Measurements from ENCODE around the gene MCOLN1. TPM values are rescaled to one million over a fixed set of nuclear protein-coding genes. Genes with fewer than 3 reads are reported as not detected.
A peak's percentile ranks its signal among the peaks of the same experiment; 100 is the strongest.

The MCOLN1 gene
- polyA plus RNA-seq, 1 of the 3 experiments (the other 2 are of a cell fraction): 28.4 TPM

DNA sequence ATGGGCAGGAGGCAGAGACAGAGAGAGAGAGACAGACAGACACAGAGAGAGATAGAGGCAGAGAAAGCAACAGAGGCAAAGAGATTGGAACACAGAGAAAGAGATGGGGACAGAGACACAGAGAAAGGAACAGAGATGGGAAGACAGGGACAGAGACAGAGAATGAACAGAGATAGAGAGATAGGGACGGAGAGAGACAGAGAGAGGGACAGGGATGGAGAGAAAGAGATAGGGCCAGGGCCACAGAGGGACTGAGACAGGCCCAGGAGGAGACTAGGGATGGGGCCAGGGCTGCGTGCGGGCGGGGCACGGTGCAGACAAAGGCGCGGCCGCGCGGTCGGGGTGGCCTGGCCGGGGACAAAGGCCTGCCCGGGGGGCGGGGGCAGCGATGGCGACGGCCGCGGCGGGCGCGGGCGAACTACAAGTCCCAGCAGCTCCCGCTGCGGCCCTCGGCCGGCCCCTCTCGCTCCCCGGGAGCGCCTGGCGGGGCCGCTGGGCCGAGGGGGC, 6.7 kb upstream of the MCOLN1 start, which contains the start of gene ZNF358:
Gene ZNF358, plus strand, starts transcription at position 459 of the 507 bp plus-strand sequence. CDS start 3,140 bp downstream, outside the sequence.
- WGBS (ENCODE audit: low lambda C conversion rate): 17% methylated on average over 5 of the region's 33 CpGs
- TF ChIP-seq POLR2AphosphoS5 (IDR thresholded peaks at IDR 0.05; ENCODE audit: low read depth, low read length) (peak; percentile 61; the same call in 1 of the 2 replicates), CHD2 (IDR thresholded peaks at IDR 0.05; ENCODE audit: low read length, partially characterized antibody) (peak; percentile 62), RAD21 (IDR thresholded peaks at IDR 0.05; ENCODE audit: low read length) (0 out of 2 replicates have a peak, but pooled peaks have one; percentile 4), MXI1 (IDR thresholded peaks at IDR 0.05; ENCODE audit: low read depth, low read length) (peak; percentile 37; the same call in 1 of the 2 replicates), YY1 (IDR thresholded peaks at IDR 0.05; ENCODE audit: low read depth) (peak; percentile 62; the same call in 1 of the 2 replicates), NFIC (IDR thresholded peaks at IDR 0.05; ENCODE audit: borderline replicate concordance) (no peak)
- Histone ChIP-seq H4K20me1 (ENCODE audit: insufficient read depth) (no peaks in the 10 kb centered on the region), H3K9me2 (no peaks in the 10 kb centered on the region), H2AFZ (ENCODE audit: low read depth) (peak within 1 kb of the TSS; percentile 97), H3K9me3 (no peaks in the 10 kb centered on the region), H3K27ac (ENCODE audit: low read depth in 2 of 2, low read length in 1 of 2) (peak within 1 kb of the TSS; percentile 56 to 80), H3K4me3 (ENCODE audit: low read depth in 2 of 2, low read length in 1 of 2) (peak within 1 kb of the TSS; percentile 68 to 69), H3K4me2 (peak within 1 kb of the TSS; percentile 97), H3K36me3 (replicated peaks in 1 of 2; ENCODE audit: control insufficient read depth in 1 of 2, insufficient read depth in 2 of 2, low read length in 1 of 2) (peaks cover 0 to 7% of the 10 kb centered on the region in 2 experiments), H3K79me2 (ENCODE audit: insufficient read depth) (peaks cover 24% of the 10 kb centered on the region), H3F3A (replicated peaks; ENCODE audit: insufficient read depth) (no peaks in the 10 kb centered on the region), H3K4me1 (ENCODE audit: control insufficient read depth in 1 of 2, insufficient read depth in 2 of 2, low read depth in 1 of 2, low read length in 1 of 2) (peaks cover 4 to 24% of the 10 kb centered on the region in 2 experiments; a peak in 2 of 4 replicates), H3K9ac (peak within 1 kb of the TSS; percentile 93), H3K27me3 (ENCODE audit: insufficient read depth) (no peaks in the 10 kb centered on the region)
- DNase-seq: peak; percentile 98
- ChIA-PET POLR2A (interaction anchor here (0.6 to 2.5 kb wide), 6 partner anchors 9 to 33 kb away, joined by 3 to 7 read pairs (median 5); partner anchors contain the start of gene PNPLA6), CTCF (interaction anchor here (0.6 to 1.2 kb wide), 3 partner anchors 20 to 533 kb away, joined by 3 to 5 read pairs (median 3); partner anchors contain the start of gene PNPLA6)

DNA sequence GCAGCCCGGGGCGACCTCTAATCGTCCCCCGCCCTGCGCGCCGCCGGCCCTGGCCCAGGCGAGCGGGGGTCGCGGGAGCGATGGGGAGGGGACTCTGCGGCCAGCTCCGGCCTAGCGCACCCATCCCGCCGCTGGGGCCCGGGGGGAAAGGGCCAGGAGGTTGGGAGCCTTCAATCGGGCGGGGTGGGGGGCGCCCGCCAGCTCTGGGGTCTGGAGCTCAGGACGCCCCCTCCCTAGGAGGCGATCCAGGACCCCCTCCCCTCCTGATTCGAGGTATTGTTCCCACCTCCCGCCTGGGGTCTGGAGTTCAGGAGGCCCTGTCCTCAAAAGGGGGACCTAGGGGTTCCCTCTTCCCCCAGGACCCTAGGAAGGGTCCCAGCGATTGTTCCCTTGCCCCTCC, 6.1 kb upstream of the MCOLN1 start:
- H2AFZ ChIP-seq (ENCODE audit: low read depth): no peak overlapping the region; the same call in 1 of the 2 replicates

More for the DNA sequence above, 6.1 kb upstream of the MCOLN1 start:
- H3K4me2 ChIP-seq: peak overlapping the region; percentile 97
- H3K9ac ChIP-seq: peak overlapping the region; percentile 93
- no peak for TF ChIP-seq EZH2phosphoT487 (IDR thresholded peaks at IDR 0.05; ENCODE audit: borderline replicate concordance, low read depth)
- no peak for TF ChIP-seq CHD2 (IDR thresholded peaks at IDR 0.05; ENCODE audit: low read length, partially characterized antibody)
- no peak for TF ChIP-seq RCOR1 (IDR thresholded peaks at IDR 0.05; ENCODE audit: low read length)
- TF ChIP-seq MEF2A (IDR thresholded peaks at IDR 0.05; ENCODE audit: borderline replicate concordance, low read depth): no peak
- no peak for TF ChIP-seq USF1 (IDR thresholded peaks at IDR 0.05; ENCODE audit: borderline replicate concordance, low read depth)
- no peak for TF ChIP-seq RFX5 (IDR thresholded peaks at IDR 0.05; ENCODE audit: low read length)
- H3K79me2 ChIP-seq (ENCODE audit: insufficient read depth): peaks cover 24% of the 10 kb centered on the region
- H3K27ac ChIP-seq (ENCODE audit: low read depth in 2 of 2, low read length in 1 of 2): peak overlapping the region; percentile 40 to 80
- no peaks in the 10 kb centered on the region for H4K20me1 ChIP-seq (ENCODE audit: insufficient read depth)
- DNase-seq: no peak
- peaks cover 4 to 24% of the 10 kb centered on the region in 2 experiments; a peak in 2 of 4 replicates for H3K4me1 ChIP-seq (ENCODE audit: control insufficient read depth in 1 of 2, insufficient read depth in 2 of 2, low read depth in 1 of 2, low read length in 1 of 2)
- no peaks in the 10 kb centered on the region for H3K9me2 ChIP-seq
- 17% methylated on average over 1 of the region's 28 CpGs for WGBS (ENCODE audit: low lambda C conversion rate)
- H3F3A ChIP-seq (replicated peaks; ENCODE audit: insufficient read depth): peaks cover 6% of the 10 kb centered on the region
- H3K36me3 ChIP-seq (replicated peaks in 1 of 2; ENCODE audit: control insufficient read depth in 1 of 2, insufficient read depth in 2 of 2, low read length in 1 of 2): peaks cover 0 to 8% of the 10 kb centered on the region in 2 experiments
- no peaks in the 10 kb centered on the region for H3K9me3 ChIP-seq
- POLR2A ChIA-PET: interaction anchor here (0.9 to 2.5 kb wide), 6 partner anchors 10 to 33 kb away, joined by 3 to 7 read pairs (median 5); partner anchors contain the start of gene PNPLA6
- CTCF ChIA-PET: interaction anchor here (0.6 to 1.3 kb wide), 6 partner anchors 10 to 533 kb away, joined by 3 to 5 read pairs (median 4); partner anchors contain the start of gene PNPLA6
- H3K4me3 ChIP-seq (ENCODE audit: low read depth in 2 of 2, low read length in 1 of 2): peak overlapping the region; percentile 68 to 69
- no peaks in the 10 kb centered on the region for H3K27me3 ChIP-seq (ENCODE audit: insufficient read depth)

Measured in SK-N-SH (cell line).